Ascending aorta (tissue), 2 donors: ENCODE results near the gene TTLL7. TPM values are rescaled to one million over a fixed set of nuclear protein-coding genes. Genes with fewer than 3 reads are reported as not detected.

Experiments used
- DNase-seq, 2 donors: peaks; one replicate each; pipeline ENCODE4 v3.0.0-alpha.2; 2019; ENCODE audit warnings: low spot score in 2 of 2
- H3K27ac ChIP-seq, 2 donors: fragments of 200-600 bp; sonication (generic); one replicate each; pipeline ENCODE4 v1.5.1; 2016 to 2017; ENCODE audit warnings: mild to moderate bottlenecking in 1 of 2
- H3K27me3 ChIP-seq: fragments of 200-600 bp; sonication (generic); one replicate; pipeline ENCODE4 v1.5.1; 2017
- H3K36me3 ChIP-seq, 2 donors: fragments of 200-600 bp; sonication (generic); one replicate each; pipeline ENCODE4 v1.5.1; 2016
- H3K4me1 ChIP-seq, 2 donors: fragments of 200-600 bp; sonication (generic); one replicate each; pipeline ENCODE4 v1.5.1; 2016 to 2017; ENCODE audit warnings: mild to moderate bottlenecking in 1 of 2
- H3K4me3 ChIP-seq, 2 donors: fragments of 200-600 bp; sonication (generic); one replicate each; pipeline ENCODE4 v1.5.1; 2016 to 2017; ENCODE audit warnings: mild to moderate bottlenecking in 1 of 2
- H3K9me3 ChIP-seq, 2 donors: fragments of 200-600 bp; sonication (generic); one replicate each; pipeline ENCODE4 v1.5.1; 2016
- CTCF ChIP-seq, 3 experiments: fragments of 200-600 bp in 2 of 3; fragments of 450-650 bp in 1 of 3; sonication (generic) in 2 of 3; IDR thresholded peaks; one replicate each; pipeline ENCODE4 v1.5.1; 2016 to 2019; ENCODE audit warnings: antibody characterized with exemption in 3 of 3, mild to moderate bottlenecking in 1 of 3, moderate library complexity in 1 of 3
- intact Hi-C: fragments of 100-400 bp; cut with DNase I; formaldehyde crosslinking; loops from one replicate; pipeline ENCODE4 v1.15.1; 2023
- total RNA-seq: library from RNA; depleted of rRNA; stranded (reverse); fragments of >200 nt; gene quantifications from one replicate; pipeline ENCODE4 v1.1.0, GENCODE V29; 2016

TTLL7 gene
- total RNA-seq, 1 donor from 2014 or later, result 20.5 TPM

GRCh38 chr1:83882906-83883305, 116.0 kb downstream of the TTLL7 start:
- Histone ChIP-seq H3K27me3 (no peaks in the 10 kb centered on the region), H3K36me3 (peaks cover 3 to 24% of the 10 kb centered on the region in 2 donors), H3K9me3 (no peaks in the 10 kb centered on the region), H3K4me3 (no peak overlapping the region), H3K27ac (no peak overlapping the region), H3K4me1 (peaks cover 0 to 5% of the 10 kb centered on the region in 2 donors)
- intact Hi-C loops, result no loop called here
- DNase-seq, result no peak
- TF ChIP-seq CTCF (IDR thresholded peaks at IDR 0.05), result no peak

- no peaks in the 10 kb centered on the region for H3K9me3 ChIP-seq
- no peak for TF ChIP-seq CTCF (IDR thresholded peaks at IDR 0.05)
- intact Hi-C loops, result no loop called here
- no peak for DNase-seq
- no peaks in the 10 kb centered on the region for H3K4me1 ChIP-seq
- H3K4me3 ChIP-seq, result no peak overlapping the region
- H3K27me3 ChIP-seq, result no peaks in the 10 kb centered on the region
- no peak overlapping the region for H3K27ac ChIP-seq
- H3K36me3 ChIP-seq, result peaks cover 4 to 9% of the 10 kb centered on the region in 2 donors
Observed at GRCh38 chr1:83872515-83872914, 126.4 kb downstream of the TTLL7 start.

GRCh38 chr1:83864991-83865390, 133.9 kb downstream of the TTLL7 start:
- H3K36me3 ChIP-seq, result peaks cover 0 to 4% of the 10 kb centered on the region in 2 donors
- no peak overlapping the region for H3K27ac ChIP-seq
- no peak overlapping the region for H3K4me3 ChIP-seq
- TF ChIP-seq CTCF (IDR thresholded peaks at IDR 0.05), result no peak
- H3K4me1 ChIP-seq, result no peaks in the 10 kb centered on the region
- no peaks in the 10 kb centered on the region for H3K9me3 ChIP-seq
- no peaks in the 10 kb centered on the region for H3K27me3 ChIP-seq
- intact Hi-C loops, result no loop called here
- DNase-seq, result no peak

- H3K27me3 ChIP-seq, result no peaks in the 10 kb centered on the region
- H3K4me1 ChIP-seq, result no peaks in the 10 kb centered on the region
- peak; percentile 24 to 83 for DNase-seq
- no peaks in the 10 kb centered on the region for H3K9me3 ChIP-seq
- TF ChIP-seq CTCF (IDR thresholded peaks at IDR 0.05), result peak; percentile 63 to 82 (median 70)
- peak overlapping the region; percentile 48 to 81 for H3K27ac ChIP-seq
- intact Hi-C loops, result no loop called here
- no peaks in the 10 kb centered on the region for H3K36me3 ChIP-seq
- H3K4me3 ChIP-seq, result peak overlapping the region; percentile 60 to 76
Observed at GRCh38 chr1:83860490-83861221, 138.3 kb downstream of the TTLL7 start.

GRCh38 chr1:83857716-83858115, 141.2 kb downstream of the TTLL7 start:
- intact Hi-C loops, result no loop called here
- no peak overlapping the region for H3K27ac ChIP-seq
- no peaks in the 10 kb centered on the region for H3K27me3 ChIP-seq
- no peaks in the 10 kb centered on the region for H3K4me1 ChIP-seq
- TF ChIP-seq CTCF (IDR thresholded peaks at IDR 0.05), result no peak
- DNase-seq, result no peak
- no peak overlapping the region for H3K4me3 ChIP-seq
- no peaks in the 10 kb centered on the region for H3K9me3 ChIP-seq
- H3K36me3 ChIP-seq, result no peaks in the 10 kb centered on the region
